Measurements from ENCODE around the gene UTP20. TPM values are rescaled to one million over a fixed set of nuclear protein-coding genes. Genes with fewer than 3 reads are reported as not detected.
A peak's percentile ranks its signal among the peaks of the same experiment; 100 is the strongest.

UTP20 gene
- total RNA-seq, 1 donor from 2014 or later, result 19.3 TPM

- no peaks in the 10 kb centered on the region for H3K4me1 Mint-ChIP-seq
- no peak overlapping the region for H3K9ac ChIP-seq
- H3K36me3 ChIP-seq, result no peaks in the 10 kb centered on the region
- H3K27ac ChIP-seq, result no peak overlapping the region
- H3K4me3 ChIP-seq, result no peak overlapping the region
- no peak for DNase-seq (ENCODE audit: low spot score)
- no peaks in the 10 kb centered on the region for H4K20me1 ChIP-seq (ENCODE audit: low read depth)
- H3K36me3 Mint-ChIP-seq, result no peaks in the 10 kb centered on the region
- TF ChIP-seq EZH2 (IDR thresholded peaks at IDR 0.05), result no peak
- no peaks in the 10 kb centered on the region for H3K79me2 ChIP-seq (ENCODE audit: low read depth)
- no peak overlapping the region for H2AFZ ChIP-seq (replicated peaks)
- H3K27me3 ChIP-seq, result no peaks in the 10 kb centered on the region
- H3F3A ChIP-seq (ENCODE audit: low read depth), result no peaks in the 10 kb centered on the region
- H3K27ac Mint-ChIP-seq, result no peak overlapping the region
- no peaks in the 10 kb centered on the region for H3K9me3 ChIP-seq (ENCODE audit: low read depth)
- H3K9me3 Mint-ChIP-seq, result peaks cover 2% of the 10 kb centered on the region
- H3K4me2 ChIP-seq, result no peak overlapping the region
- no peak overlapping the region for H3K4me3 Mint-ChIP-seq
- no peaks in the 10 kb centered on the region for H3K27me3 Mint-ChIP-seq (ENCODE audit: insufficient read depth, low read depth)
- H3K4me1 ChIP-seq, result no peaks in the 10 kb centered on the region
These were observed 36.8 kb upstream of the UTP20 start for GRCh38 chr12:101243074-101243473.

DNA sequence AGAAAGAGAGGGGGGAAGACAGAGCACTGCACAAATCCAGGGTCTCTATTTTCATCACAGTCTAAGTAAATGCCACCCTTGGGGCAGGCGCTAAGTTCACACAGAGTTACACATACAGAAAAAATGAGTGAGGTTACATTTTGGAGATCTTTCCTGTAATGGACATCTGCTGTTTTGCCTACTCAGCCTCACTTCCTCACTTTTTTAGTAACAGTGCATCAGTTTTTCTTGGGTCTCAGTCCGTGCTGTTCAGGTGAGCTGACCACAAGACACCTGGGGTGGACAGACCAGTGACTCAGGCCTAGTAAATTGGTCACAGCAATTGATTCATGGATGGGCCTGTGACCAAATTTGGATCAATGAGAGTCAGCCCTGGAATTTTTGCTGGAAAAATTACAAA lies 36.3 kb upstream of the UTP20 start:
- Histone ChIP-seq H3K4me1 (no peaks in the 10 kb centered on the region), H3K4me2 (no peak overlapping the region), H3K27ac (no peak overlapping the region), H3K79me2 (ENCODE audit: low read depth) (no peaks in the 10 kb centered on the region), H3K36me3 (no peaks in the 10 kb centered on the region), H3F3A (ENCODE audit: low read depth) (no peaks in the 10 kb centered on the region), H2AFZ (replicated peaks) (no peak overlapping the region), H3K27me3 (no peaks in the 10 kb centered on the region), H3K4me3 (no peak overlapping the region), H3K9ac (no peak overlapping the region), H3K9me3 (ENCODE audit: low read depth) (no peaks in the 10 kb centered on the region), H4K20me1 (ENCODE audit: low read depth) (no peaks in the 10 kb centered on the region)
- no peak overlapping the region for H3K27ac Mint-ChIP-seq
- H3K4me1 Mint-ChIP-seq, result no peaks in the 10 kb centered on the region
- no peaks in the 10 kb centered on the region for H3K27me3 Mint-ChIP-seq (ENCODE audit: insufficient read depth, low read depth)
- H3K36me3 Mint-ChIP-seq, result no peaks in the 10 kb centered on the region
- no peak for DNase-seq (ENCODE audit: low spot score)
- peaks cover 1% of the 10 kb centered on the region for H3K9me3 Mint-ChIP-seq
- no peak for TF ChIP-seq EZH2 (IDR thresholded peaks at IDR 0.05)
- TF ChIP-seq EZH2phosphoT487 (IDR thresholded peaks at IDR 0.05), result no peak
- TF ChIP-seq CTCF (IDR thresholded peaks at IDR 0.05), result no peak
- H3K4me3 Mint-ChIP-seq, result no peak overlapping the region

DNA sequence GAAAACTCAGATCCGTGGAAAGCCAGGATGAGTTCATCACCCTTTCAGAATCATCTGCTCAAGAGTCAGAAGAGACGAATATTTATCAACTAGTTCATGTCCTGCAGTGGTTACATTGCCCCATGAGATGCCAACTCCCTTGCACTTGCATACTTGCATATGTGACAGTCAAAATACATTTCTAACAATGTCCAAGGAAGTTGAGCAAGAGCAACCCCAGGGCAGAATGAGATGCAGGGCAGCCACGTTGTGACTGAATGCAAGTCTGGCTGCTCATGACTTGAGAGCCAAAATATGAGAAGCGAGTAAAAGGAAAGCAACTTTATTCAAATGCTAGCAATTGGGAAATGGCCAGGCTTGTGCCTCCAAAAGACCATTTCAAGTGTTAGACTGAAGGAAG lies 23.6 kb upstream of the UTP20 start:
- no peaks in the 10 kb centered on the region for H3K79me2 ChIP-seq (ENCODE audit: low read depth)
- no peaks in the 10 kb centered on the region for H4K20me1 ChIP-seq (ENCODE audit: low read depth)
- no peak overlapping the region for H3K4me2 ChIP-seq
- Mint-ChIP-seq H3K27me3 (ENCODE audit: insufficient read depth, low read depth) (peaks cover 2% of the 10 kb centered on the region), H3K9me3 (peaks cover 8% of the 10 kb centered on the region), H3K4me1 (peaks cover 10% of the 10 kb centered on the region), H3K36me3 (no peaks in the 10 kb centered on the region), H3K27ac (no peak overlapping the region), H3K4me3 (no peak overlapping the region)
- no peak overlapping the region for H3K27ac ChIP-seq
- H3K9ac ChIP-seq, result no peak overlapping the region
- no peaks in the 10 kb centered on the region for H3K27me3 ChIP-seq
- TF ChIP-seq EZH2phosphoT487 (IDR thresholded peaks at IDR 0.05) (no peak), EZH2 (IDR thresholded peaks at IDR 0.05) (no peak), CTCF (IDR thresholded peaks at IDR 0.05) (no peak)
- no peak overlapping the region for H3K4me3 ChIP-seq
- H3K4me1 ChIP-seq, result no peaks in the 10 kb centered on the region
- H3F3A ChIP-seq (ENCODE audit: low read depth), result no peaks in the 10 kb centered on the region
- peak overlapping the region; percentile 26 for H2AFZ ChIP-seq (replicated peaks)
- no peaks in the 10 kb centered on the region for H3K36me3 ChIP-seq
- no peak for DNase-seq (ENCODE audit: low spot score)
- H3K9me3 ChIP-seq (ENCODE audit: low read depth), result no peaks in the 10 kb centered on the region

DNA sequence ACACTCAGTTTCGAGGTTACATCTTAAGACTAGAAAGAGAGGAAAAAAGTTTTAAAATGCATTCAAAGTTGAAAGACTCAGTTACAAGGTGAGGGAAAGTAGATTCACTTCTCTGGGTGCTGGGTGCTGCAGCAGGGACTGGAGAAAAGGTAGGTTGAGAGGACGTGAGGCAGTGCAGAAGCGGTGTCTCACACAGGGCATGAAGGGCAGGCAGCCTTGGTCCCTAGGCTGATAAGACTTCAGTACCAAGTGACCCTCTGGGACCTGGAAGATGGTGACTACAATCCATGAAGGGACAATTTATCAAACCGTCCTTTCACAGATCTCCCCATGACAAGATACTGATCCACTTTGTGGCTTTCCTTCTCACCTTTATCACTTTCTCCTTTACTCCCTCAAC lies 22.5 kb upstream of the UTP20 start:
- H3K4me3 Mint-ChIP-seq, result no peak overlapping the region
- Histone ChIP-seq H3K4me2 (no peak overlapping the region), H3F3A (ENCODE audit: low read depth) (no peaks in the 10 kb centered on the region), H2AFZ (replicated peaks) (no peak overlapping the region), H3K27ac (no peak overlapping the region), H3K4me1 (no peaks in the 10 kb centered on the region), H3K4me3 (no peak overlapping the region), H3K27me3 (no peaks in the 10 kb centered on the region), H4K20me1 (ENCODE audit: low read depth) (no peaks in the 10 kb centered on the region), H3K9ac (no peak overlapping the region), H3K9me3 (ENCODE audit: low read depth) (no peaks in the 10 kb centered on the region), H3K36me3 (no peaks in the 10 kb centered on the region), H3K79me2 (ENCODE audit: low read depth) (no peaks in the 10 kb centered on the region)
- no peak for DNase-seq (ENCODE audit: low spot score)
- H3K27ac Mint-ChIP-seq, result no peak overlapping the region
- H3K36me3 Mint-ChIP-seq, result no peaks in the 10 kb centered on the region
- peaks cover 10% of the 10 kb centered on the region for H3K4me1 Mint-ChIP-seq
- H3K9me3 Mint-ChIP-seq, result peaks cover 8% of the 10 kb centered on the region
- TF ChIP-seq EZH2 (IDR thresholded peaks at IDR 0.05), result no peak
- no peak for TF ChIP-seq CTCF (IDR thresholded peaks at IDR 0.05)
- no peak for TF ChIP-seq EZH2phosphoT487 (IDR thresholded peaks at IDR 0.05)
- peaks cover 2% of the 10 kb centered on the region for H3K27me3 Mint-ChIP-seq (ENCODE audit: insufficient read depth, low read depth)
